ENCODE data around the gene VEGFC.

The VEGFC gene

GRCh38 chr4:176769514-176769913 lies 23.2 kb downstream of the VEGFC start:
- no peak for DNase-seq
- WGBS (ENCODE audit: extremely low coverage, insufficient coverage, low lambda C conversion rate): no CpG with 5 or more reads among the region's 2 CpGs
- H4K5ac ChIP-seq (ENCODE audit: low read length): no peak overlapping the region

GRCh38 chr4:176767183-176767582 lies 25.5 kb downstream of the VEGFC start:
- Histone ChIP-seq H4K8ac (ENCODE audit: low read depth, low read length) (no peak overlapping the region), H3K27ac (ENCODE audit: low read depth, low read length) (no peak overlapping the region), H3K4ac (ENCODE audit: low read depth, low read length) (no peak overlapping the region), H3K4me1 (ENCODE audit: control insufficient read depth, low read depth, low read length) (no peaks in the 10 kb centered on the region), H3K79me1 (ENCODE audit: low read length) (no peaks in the 10 kb centered on the region), H3K79me2 (ENCODE audit: control insufficient read depth, insufficient read depth, low read length) (no peaks in the 10 kb centered on the region), H3K23ac (ENCODE audit: low read length) (no peak overlapping the region), H3K56ac (ENCODE audit: low read length) (no peak overlapping the region), H2AK5ac (ENCODE audit: low read length) (no peak overlapping the region), H3K27me3 (ENCODE audit: insufficient read depth, low read length, poor library complexity) (no peaks in the 10 kb centered on the region), H3K9ac (ENCODE audit: low read length) (no peak overlapping the region), H2BK120ac (ENCODE audit: low read depth, low read length) (no peak overlapping the region), H2BK5ac (ENCODE audit: low read length) (no peak overlapping the region), H3K18ac (ENCODE audit: low read length) (no peak overlapping the region), H4K5ac (ENCODE audit: low read length) (no peak overlapping the region), H2BK15ac (replicated peaks; ENCODE audit: low read depth) (no peak overlapping the region), H3K4me3 (ENCODE audit: low read length) (no peak overlapping the region), H3K4me2 (ENCODE audit: low read length) (no peak overlapping the region), H3K36me3 (ENCODE audit: control insufficient read depth, insufficient read depth, low read length) (no peaks in the 10 kb centered on the region)
- DNase-seq: no peak
- no CpG with 5 or more reads among the region's 1 CpG for WGBS (ENCODE audit: extremely low coverage, insufficient coverage, low lambda C conversion rate)

More at GRCh38 chr4:176769514-176769913, 23.2 kb downstream of the VEGFC start:
- no peak overlapping the region for H3K4me3 ChIP-seq (ENCODE audit: low read length)
- no peak overlapping the region for H4K8ac ChIP-seq (ENCODE audit: low read depth, low read length)
- no peaks in the 10 kb centered on the region for H3K27me3 ChIP-seq (ENCODE audit: insufficient read depth, low read length, poor library complexity)
- H3K4me1 ChIP-seq (ENCODE audit: control insufficient read depth, low read depth, low read length): no peaks in the 10 kb centered on the region
- no peak overlapping the region for H3K27ac ChIP-seq (ENCODE audit: low read depth, low read length)
- H3K18ac ChIP-seq (ENCODE audit: low read length): no peak overlapping the region
- H2AK5ac ChIP-seq (ENCODE audit: low read length): no peak overlapping the region
- no peak overlapping the region for H3K4me2 ChIP-seq (ENCODE audit: low read length)
- no peak overlapping the region for H3K4ac ChIP-seq (ENCODE audit: low read depth, low read length)
- H3K23ac ChIP-seq (ENCODE audit: low read length): no peak overlapping the region
- H3K79me2 ChIP-seq (ENCODE audit: control insufficient read depth, insufficient read depth, low read length): no peaks in the 10 kb centered on the region
- no peak overlapping the region for H2BK15ac ChIP-seq (replicated peaks; ENCODE audit: low read depth)
- no peak overlapping the region for H3K56ac ChIP-seq (ENCODE audit: low read length)
- H2BK5ac ChIP-seq (ENCODE audit: low read length): no peak overlapping the region
- H3K9ac ChIP-seq (ENCODE audit: low read length): no peak overlapping the region
- H3K79me1 ChIP-seq (ENCODE audit: low read length): no peaks in the 10 kb centered on the region
- no peak overlapping the region for H2BK120ac ChIP-seq (ENCODE audit: low read depth, low read length)
- no peaks in the 10 kb centered on the region for H3K36me3 ChIP-seq (ENCODE audit: control insufficient read depth, insufficient read depth, low read length)

GRCh38 chr4:176762661-176763308 lies 29.9 kb downstream of the VEGFC start:
- no peaks in the 10 kb centered on the region for H3K79me2 ChIP-seq (ENCODE audit: control insufficient read depth, insufficient read depth, low read length)
- H3K9ac ChIP-seq (ENCODE audit: low read length): no peak overlapping the region
- H3K27ac ChIP-seq (ENCODE audit: low read depth, low read length): no peak overlapping the region
- no peak overlapping the region for H3K4ac ChIP-seq (ENCODE audit: low read depth, low read length)
- H4K5ac ChIP-seq (ENCODE audit: low read length): no peak overlapping the region
- no CpG with 5 or more reads among the region's 3 CpGs for WGBS (ENCODE audit: extremely low coverage, insufficient coverage, low lambda C conversion rate)
- H3K4me1 ChIP-seq (ENCODE audit: control insufficient read depth, low read depth, low read length): no peaks in the 10 kb centered on the region
- no peak overlapping the region for H2BK15ac ChIP-seq (replicated peaks; ENCODE audit: low read depth)
- H4K8ac ChIP-seq (ENCODE audit: low read depth, low read length): no peak overlapping the region
- H3K36me3 ChIP-seq (ENCODE audit: control insufficient read depth, insufficient read depth, low read length): no peaks in the 10 kb centered on the region
- H2BK5ac ChIP-seq (ENCODE audit: low read length): no peak overlapping the region
- H3K56ac ChIP-seq (ENCODE audit: low read length): no peak overlapping the region
- no peak overlapping the region for H3K18ac ChIP-seq (ENCODE audit: low read length)
- H2AK5ac ChIP-seq (ENCODE audit: low read length): no peak overlapping the region
- no peak overlapping the region for H3K4me2 ChIP-seq (ENCODE audit: low read length)
- no peak for DNase-seq
- no peaks in the 10 kb centered on the region for H3K79me1 ChIP-seq (ENCODE audit: low read length)
- H3K4me3 ChIP-seq (ENCODE audit: low read length): no peak overlapping the region
- H2BK120ac ChIP-seq (ENCODE audit: low read depth, low read length): no peak overlapping the region
- no peak overlapping the region for H3K23ac ChIP-seq (ENCODE audit: low read length)
- no peaks in the 10 kb centered on the region for H3K27me3 ChIP-seq (ENCODE audit: insufficient read depth, low read length, poor library complexity)

GRCh38 chr4:176761872-176762271 lies 30.9 kb downstream of the VEGFC start:
- no peak overlapping the region for H2BK5ac ChIP-seq (ENCODE audit: low read length)
- H3K79me1 ChIP-seq (ENCODE audit: low read length): no peaks in the 10 kb centered on the region
- no CpG with 5 or more reads among the region's 3 CpGs for WGBS (ENCODE audit: extremely low coverage, insufficient coverage, low lambda C conversion rate)
- H2BK120ac ChIP-seq (ENCODE audit: low read depth, low read length): no peak overlapping the region
- no peaks in the 10 kb centered on the region for H3K4me1 ChIP-seq (ENCODE audit: control insufficient read depth, low read depth, low read length)
- H3K4me2 ChIP-seq (ENCODE audit: low read length): no peak overlapping the region
- DNase-seq: no peak
- H3K18ac ChIP-seq (ENCODE audit: low read length): no peak overlapping the region
- no peak overlapping the region for H2AK5ac ChIP-seq (ENCODE audit: low read length)
- no peaks in the 10 kb centered on the region for H3K79me2 ChIP-seq (ENCODE audit: control insufficient read depth, insufficient read depth, low read length)
- H3K4me3 ChIP-seq (ENCODE audit: low read length): no peak overlapping the region
- no peak overlapping the region for H4K5ac ChIP-seq (ENCODE audit: low read length)
- H4K8ac ChIP-seq (ENCODE audit: low read depth, low read length): peak overlapping the region; percentile 28
- H3K23ac ChIP-seq (ENCODE audit: low read length): no peak overlapping the region
- H3K27ac ChIP-seq (ENCODE audit: low read depth, low read length): no peak overlapping the region
- no peak overlapping the region for H3K56ac ChIP-seq (ENCODE audit: low read length)
- H3K9ac ChIP-seq (ENCODE audit: low read length): no peak overlapping the region
- no peak overlapping the region for H2BK15ac ChIP-seq (replicated peaks; ENCODE audit: low read depth)
- H3K27me3 ChIP-seq (ENCODE audit: insufficient read depth, low read length, poor library complexity): no peaks in the 10 kb centered on the region
- no peak overlapping the region for H3K4ac ChIP-seq (ENCODE audit: low read depth, low read length)
- no peaks in the 10 kb centered on the region for H3K36me3 ChIP-seq (ENCODE audit: control insufficient read depth, insufficient read depth, low read length)

- Histone ChIP-seq H3K27ac (ENCODE audit: low read depth, low read length) (no peak overlapping the region), H4K8ac (ENCODE audit: low read depth, low read length) (no peak overlapping the region), H3K4me2 (ENCODE audit: low read length) (no peak overlapping the region), H3K9ac (ENCODE audit: low read length) (no peak overlapping the region), H3K4me3 (ENCODE audit: low read length) (no peak overlapping the region), H2BK15ac (replicated peaks; ENCODE audit: low read depth) (no peak overlapping the region), H3K56ac (ENCODE audit: low read length) (no peak overlapping the region), H3K18ac (ENCODE audit: low read length) (no peak overlapping the region), H3K79me2 (ENCODE audit: control insufficient read depth, insufficient read depth, low read length) (no peaks in the 10 kb centered on the region), H3K23ac (ENCODE audit: low read length) (no peak overlapping the region), H3K4ac (ENCODE audit: low read depth, low read length) (no peak overlapping the region), H3K27me3 (ENCODE audit: insufficient read depth, low read length, poor library complexity) (no peaks in the 10 kb centered on the region), H2BK5ac (ENCODE audit: low read length) (no peak overlapping the region), H3K4me1 (ENCODE audit: control insufficient read depth, low read depth, low read length) (no peaks in the 10 kb centered on the region), H2AK5ac (ENCODE audit: low read length) (no peak overlapping the region), H2BK120ac (ENCODE audit: low read depth, low read length) (no peak overlapping the region), H3K79me1 (ENCODE audit: low read length) (no peaks in the 10 kb centered on the region), H3K36me3 (ENCODE audit: control insufficient read depth, insufficient read depth, low read length) (no peaks in the 10 kb centered on the region), H4K5ac (ENCODE audit: low read length) (no peak overlapping the region)
- no CpG with 5 or more reads among the region's 3 CpGs for WGBS (ENCODE audit: extremely low coverage, insufficient coverage, low lambda C conversion rate)
- DNase-seq: no peak
These were observed 32.3 kb downstream of the VEGFC start for GRCh38 chr4:176760471-176760870.

- H2BK120ac ChIP-seq (ENCODE audit: low read depth, low read length): no peak overlapping the region
- no peaks in the 10 kb centered on the region for H3K79me2 ChIP-seq (ENCODE audit: control insufficient read depth, insufficient read depth, low read length)
- H2BK5ac ChIP-seq (ENCODE audit: low read length): no peak overlapping the region
- H3K56ac ChIP-seq (ENCODE audit: low read length): no peak overlapping the region
- H2AK5ac ChIP-seq (ENCODE audit: low read length): no peak overlapping the region
- no peak overlapping the region for H3K18ac ChIP-seq (ENCODE audit: low read length)
- no CpG with 5 or more reads among the region's 2 CpGs for WGBS (ENCODE audit: extremely low coverage, insufficient coverage, low lambda C conversion rate)
- no peak overlapping the region for H4K5ac ChIP-seq (ENCODE audit: low read length)
- H3K4me1 ChIP-seq (ENCODE audit: control insufficient read depth, low read depth, low read length): no peaks in the 10 kb centered on the region
- no peak overlapping the region for H3K4me3 ChIP-seq (ENCODE audit: low read length)
- no peak overlapping the region for H2BK15ac ChIP-seq (replicated peaks; ENCODE audit: low read depth)
- no peak overlapping the region for H3K4me2 ChIP-seq (ENCODE audit: low read length)
- H3K27me3 ChIP-seq (ENCODE audit: insufficient read depth, low read length, poor library complexity): no peaks in the 10 kb centered on the region
- DNase-seq: no peak
- H3K79me1 ChIP-seq (ENCODE audit: low read length): no peaks in the 10 kb centered on the region
- no peak overlapping the region for H3K9ac ChIP-seq (ENCODE audit: low read length)
- no peak overlapping the region for H3K4ac ChIP-seq (ENCODE audit: low read depth, low read length)
- H3K27ac ChIP-seq (ENCODE audit: low read depth, low read length): no peak overlapping the region
- H3K36me3 ChIP-seq (ENCODE audit: control insufficient read depth, insufficient read depth, low read length): no peaks in the 10 kb centered on the region
- H4K8ac ChIP-seq (ENCODE audit: low read depth, low read length): no peak overlapping the region
- H3K23ac ChIP-seq (ENCODE audit: low read length): no peak overlapping the region
These were observed 34.0 kb downstream of the VEGFC start for GRCh38 chr4:176758731-176759130.
